Measurements from ENCODE around the gene SLC12A3. TPM values are rescaled to one million over a fixed set of nuclear protein-coding genes. Genes with fewer than 3 reads are reported as not detected.

Gene SLC12A3
- polyA plus RNA-seq, 2 of the 4 experiments (the other 2 are of a cell fraction), result 0.08 to 0.09 TPM

GRCh38 chr16:56825826-56826225 lies 39.2 kb upstream of the SLC12A3 start:
- FAIRE-seq (no peak), DNase-seq (ENCODE audit: low read depth in 1 of 2, low spot score in 1 of 2) (no peak), ATAC-seq (no peak)
- Histone ChIP-seq H3K27ac (no peak overlapping the region), H3K4me2 (no peak overlapping the region), H3K4me1 (no peaks in the 10 kb centered on the region), H3K4me3 (no peak overlapping the region), H3K9me3 (no peaks in the 10 kb centered on the region)
- CTCF ChIA-PET, result interaction anchor here (3.5 kb wide), 1 partner anchor 33 kb away, joined by 10 read pairs; no protein-coding TSS in a partner anchor
- TF ChIP-seq CBX8 (IDR thresholded peaks at IDR 0.05) (no peak), EHF (CRISPR knock-in tag; IDR thresholded peaks at IDR 0.05) (no peak), JUNB (IDR thresholded peaks at IDR 0.05) (no peak), SREBF2 (IDR thresholded peaks at IDR 0.05) (no peak), HOXB5 (CRISPR knock-in tag; IDR thresholded peaks at IDR 0.05) (no peak), BCL3 (IDR thresholded peaks at IDR 0.05) (no peak), RNF2 (IDR thresholded peaks at IDR 0.05; ENCODE audit: borderline replicate concordance, low read depth) (no peak)
- POLR2A ChIA-PET, result no interaction called here

GRCh38 chr16:56828647-56829046 lies 36.4 kb upstream of the SLC12A3 start:
- TF ChIP-seq, protein P1, sequence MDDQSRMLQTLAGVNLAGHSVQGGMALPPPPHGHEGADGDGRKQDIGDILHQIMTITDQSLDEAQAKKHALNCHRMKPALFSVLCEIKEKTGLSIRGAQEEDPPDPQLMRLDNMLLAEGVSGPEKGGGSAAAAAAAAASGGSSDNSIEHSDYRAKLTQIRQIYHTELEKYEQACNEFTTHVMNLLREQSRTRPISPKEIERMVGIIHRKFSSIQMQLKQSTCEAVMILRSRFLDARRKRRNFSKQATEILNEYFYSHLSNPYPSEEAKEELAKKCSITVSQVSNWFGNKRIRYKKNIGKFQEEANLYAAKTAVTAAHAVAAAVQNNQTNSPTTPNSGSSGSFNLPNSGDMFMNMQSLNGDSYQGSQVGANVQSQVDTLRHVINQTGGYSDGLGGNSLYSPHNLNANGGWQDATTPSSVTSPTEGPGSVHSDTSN (IDR thresholded peaks at IDR 0.05), result no peak
- TF ChIP-seq, protein P2, sequence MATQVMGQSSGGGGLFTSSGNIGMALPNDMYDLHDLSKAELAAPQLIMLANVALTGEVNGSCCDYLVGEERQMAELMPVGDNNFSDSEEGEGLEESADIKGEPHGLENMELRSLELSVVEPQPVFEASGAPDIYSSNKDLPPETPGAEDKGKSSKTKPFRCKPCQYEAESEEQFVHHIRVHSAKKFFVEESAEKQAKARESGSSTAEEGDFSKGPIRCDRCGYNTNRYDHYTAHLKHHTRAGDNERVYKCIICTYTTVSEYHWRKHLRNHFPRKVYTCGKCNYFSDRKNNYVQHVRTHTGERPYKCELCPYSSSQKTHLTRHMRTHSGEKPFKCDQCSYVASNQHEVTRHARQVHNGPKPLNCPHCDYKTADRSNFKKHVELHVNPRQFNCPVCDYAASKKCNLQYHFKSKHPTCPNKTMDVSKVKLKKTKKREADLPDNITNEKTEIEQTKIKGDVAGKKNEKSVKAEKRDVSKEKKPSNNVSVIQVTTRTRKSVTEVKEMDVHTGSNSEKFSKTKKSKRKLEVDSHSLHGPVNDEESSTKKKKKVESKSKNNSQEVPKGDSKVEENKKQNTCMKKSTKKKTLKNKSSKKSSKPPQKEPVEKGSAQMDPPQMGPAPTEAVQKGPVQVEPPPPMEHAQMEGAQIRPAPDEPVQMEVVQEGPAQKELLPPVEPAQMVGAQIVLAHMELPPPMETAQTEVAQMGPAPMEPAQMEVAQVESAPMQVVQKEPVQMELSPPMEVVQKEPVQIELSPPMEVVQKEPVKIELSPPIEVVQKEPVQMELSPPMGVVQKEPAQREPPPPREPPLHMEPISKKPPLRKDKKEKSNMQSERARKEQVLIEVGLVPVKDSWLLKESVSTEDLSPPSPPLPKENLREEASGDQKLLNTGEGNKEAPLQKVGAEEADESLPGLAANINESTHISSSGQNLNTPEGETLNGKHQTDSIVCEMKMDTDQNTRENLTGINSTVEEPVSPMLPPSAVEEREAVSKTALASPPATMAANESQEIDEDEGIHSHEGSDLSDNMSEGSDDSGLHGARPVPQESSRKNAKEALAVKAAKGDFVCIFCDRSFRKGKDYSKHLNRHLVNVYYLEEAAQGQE (IDR thresholded peaks at IDR 0.05), result no peak
- no peak for TF ChIP-seq BHLHE40 (IDR thresholded peaks at IDR 0.05; ENCODE audit: low read depth, low read length)
- TF ChIP-seq, protein P3, sequence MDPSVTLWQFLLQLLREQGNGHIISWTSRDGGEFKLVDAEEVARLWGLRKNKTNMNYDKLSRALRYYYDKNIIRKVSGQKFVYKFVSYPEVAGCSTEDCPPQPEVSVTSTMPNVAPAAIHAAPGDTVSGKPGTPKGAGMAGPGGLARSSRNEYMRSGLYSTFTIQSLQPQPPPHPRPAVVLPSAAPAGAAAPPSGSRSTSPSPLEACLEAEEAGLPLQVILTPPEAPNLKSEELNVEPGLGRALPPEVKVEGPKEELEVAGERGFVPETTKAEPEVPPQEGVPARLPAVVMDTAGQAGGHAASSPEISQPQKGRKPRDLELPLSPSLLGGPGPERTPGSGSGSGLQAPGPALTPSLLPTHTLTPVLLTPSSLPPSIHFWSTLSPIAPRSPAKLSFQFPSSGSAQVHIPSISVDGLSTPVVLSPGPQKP (IDR thresholded peaks at IDR 0.05; ENCODE audit: low read depth, low read length), result no peak
- no peak for TF ChIP-seq HOXA7 (CRISPR knock-in tag; IDR thresholded peaks at IDR 0.05)
- TF ChIP-seq FOSB (CRISPR knock-in tag; IDR thresholded peaks at IDR 0.05), result no peak
- TF ChIP-seq ATOH8 (CRISPR knock-in tag; IDR thresholded peaks at IDR 0.05; ENCODE audit: low read depth), result no peak
- no peak for TF ChIP-seq HEYL (CRISPR knock-in tag; IDR thresholded peaks at IDR 0.05)
- TF ChIP-seq PHF8 (IDR thresholded peaks at IDR 0.05; ENCODE audit: borderline replicate concordance, low read depth), result no peak
- TF ChIP-seq NR3C1 (IDR thresholded peaks at IDR 0.05), result no peak
- TF ChIP-seq SMC3 (IDR thresholded peaks at IDR 0.05), result no peak
- TF ChIP-seq RCOR1 (IDR thresholded peaks at IDR 0.05; ENCODE audit: low read depth, low read length), result no peak
- no peak for TF ChIP-seq FOSL2 (IDR thresholded peaks at IDR 0.05)
- no peak for TF ChIP-seq FOSL2 (CRISPR knock-in tag; IDR thresholded peaks at IDR 0.05)
- TF ChIP-seq NPAS2 (CRISPR knock-in tag; IDR thresholded peaks at IDR 0.05; ENCODE audit: borderline replicate concordance), result no peak
- no peak for TF ChIP-seq HDAC2 (IDR thresholded peaks at IDR 0.05)
- TF ChIP-seq SREBF2 (IDR thresholded peaks at IDR 0.05), result no peak
- no peak for TF ChIP-seq BCL3 (IDR thresholded peaks at IDR 0.05)
- TF ChIP-seq ZSCAN20 (CRISPR knock-in tag; IDR thresholded peaks at IDR 0.05), result no peak
- POLR2A ChIA-PET, result no interaction called here
- DNase-seq (ENCODE audit: low read depth in 1 of 2, low spot score in 1 of 2) (no peak), FAIRE-seq (no peak), ATAC-seq (no peak)
- Histone ChIP-seq H3K4me2 (no peak overlapping the region), H3K4me3 (no peak overlapping the region), H3K9me3 (no peaks in the 10 kb centered on the region), H3K4me1 (no peaks in the 10 kb centered on the region), H3K27ac (no peak overlapping the region)
- WGBS (ENCODE audit: missing lambda C conversion rate), result 81% methylated on average over 1 of the region's 1 CpG
- CTCF ChIA-PET, result interaction anchor here (1.1 to 1.5 kb wide), 4 partner anchors 10 to 39 kb away, joined by 3 to 4 read pairs (median 4); no protein-coding TSS in a partner anchor

Data from A549 (cell line).